HG02943 (cell line): ENCODE data around the gene C19orf47.
"Not testable (repeated sequence)": the region's sequence is repeated elsewhere in the genome, so short reads cannot be mapped to it uniquely, and the experiment has no call there.

Experiments used
- ATAC-seq: cut with Tn5 transposase; IDR thresholded peaks from one replicate; pipeline ENCODE4 v1.9.1; 2021; ENCODE audit warnings: mild to moderate bottlenecking, low read depth, moderate library complexity; ENCODE audit not compliant: unreplicated experiment

C19orf47 gene

GRCh38 chr19:40377876-40378385, 29.7 kb upstream of the C19orf47 start:
- no peak for ATAC-seq

- no peak for ATAC-seq
Observed at GRCh38 chr19:40376286-40376862, 28.2 kb upstream of the C19orf47 start.

GRCh38 chr19:40374084-40374483, 25.9 kb upstream of the C19orf47 start:
- ATAC-seq: no peak

- no peak for ATAC-seq
Observed at GRCh38 chr19:40371802-40372122, 23.6 kb upstream of the C19orf47 start.

DNA sequence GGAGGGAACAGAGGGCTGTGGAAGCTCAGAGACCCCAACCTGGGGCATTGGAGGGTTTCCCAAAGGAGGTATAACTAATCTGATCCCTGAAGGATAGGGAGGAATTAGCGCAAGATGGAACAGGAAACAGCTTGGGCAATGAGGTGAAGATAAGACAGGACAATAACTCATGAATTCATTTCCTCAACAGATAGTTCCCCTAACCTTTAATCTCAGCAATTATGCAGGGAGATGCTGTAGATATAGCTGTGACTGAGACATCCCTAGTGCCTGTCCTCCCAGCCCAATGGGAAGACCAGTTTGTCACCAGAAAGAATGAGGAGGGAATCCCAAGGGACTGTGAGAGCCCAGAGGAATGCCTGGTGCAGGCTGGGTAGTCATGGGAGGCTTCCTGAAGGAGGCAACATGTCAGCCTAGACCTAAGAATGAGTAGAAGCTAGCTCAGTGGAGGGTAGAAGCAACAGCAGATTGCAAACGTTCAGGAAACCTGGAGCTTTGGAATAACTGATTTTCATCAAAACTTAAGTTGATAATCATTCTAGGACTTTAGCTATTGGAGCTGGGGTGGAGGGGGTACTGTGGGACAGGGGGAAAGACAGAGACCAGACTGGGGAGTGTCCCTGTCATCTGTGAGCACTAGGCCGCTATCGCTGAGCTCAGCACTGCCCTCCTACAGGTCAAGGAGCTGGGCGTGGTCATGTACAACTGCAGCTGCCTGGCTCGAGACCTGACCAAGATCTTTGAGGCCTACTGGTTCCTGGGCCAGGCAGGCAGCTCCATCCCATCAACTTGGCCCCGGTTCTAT, 23.0 kb upstream of the C19orf47 start:
- no peak for ATAC-seq

GRCh38 chr19:40370253-40370652, 22.1 kb upstream of the C19orf47 start:
- not testable (repeated sequence) for ATAC-seq

DNA sequence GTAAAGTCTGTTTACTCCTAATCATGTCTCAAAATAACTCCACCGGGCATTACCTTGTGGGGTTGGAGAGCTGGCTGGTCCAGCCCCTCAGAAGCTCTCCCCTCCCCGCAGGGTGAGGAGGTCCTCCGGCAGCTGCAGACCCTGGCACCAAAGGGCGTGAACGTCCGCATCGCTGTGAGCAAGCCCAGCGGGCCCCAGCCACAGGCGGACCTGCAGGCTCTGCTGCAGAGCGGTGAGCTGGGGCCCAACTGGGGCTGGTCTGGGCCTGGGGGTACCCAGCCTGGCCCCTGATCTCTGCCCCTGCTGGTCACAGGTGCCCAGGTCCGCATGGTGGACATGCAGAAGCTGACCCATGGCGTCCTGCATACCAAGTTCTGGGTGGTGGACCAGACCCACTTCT, 21.6 kb upstream of the C19orf47 start:
- ATAC-seq: no peak

- ATAC-seq: no peak
Observed at GRCh38 chr19:40367577-40368434, 19.6 kb upstream of the C19orf47 start.

DNA sequence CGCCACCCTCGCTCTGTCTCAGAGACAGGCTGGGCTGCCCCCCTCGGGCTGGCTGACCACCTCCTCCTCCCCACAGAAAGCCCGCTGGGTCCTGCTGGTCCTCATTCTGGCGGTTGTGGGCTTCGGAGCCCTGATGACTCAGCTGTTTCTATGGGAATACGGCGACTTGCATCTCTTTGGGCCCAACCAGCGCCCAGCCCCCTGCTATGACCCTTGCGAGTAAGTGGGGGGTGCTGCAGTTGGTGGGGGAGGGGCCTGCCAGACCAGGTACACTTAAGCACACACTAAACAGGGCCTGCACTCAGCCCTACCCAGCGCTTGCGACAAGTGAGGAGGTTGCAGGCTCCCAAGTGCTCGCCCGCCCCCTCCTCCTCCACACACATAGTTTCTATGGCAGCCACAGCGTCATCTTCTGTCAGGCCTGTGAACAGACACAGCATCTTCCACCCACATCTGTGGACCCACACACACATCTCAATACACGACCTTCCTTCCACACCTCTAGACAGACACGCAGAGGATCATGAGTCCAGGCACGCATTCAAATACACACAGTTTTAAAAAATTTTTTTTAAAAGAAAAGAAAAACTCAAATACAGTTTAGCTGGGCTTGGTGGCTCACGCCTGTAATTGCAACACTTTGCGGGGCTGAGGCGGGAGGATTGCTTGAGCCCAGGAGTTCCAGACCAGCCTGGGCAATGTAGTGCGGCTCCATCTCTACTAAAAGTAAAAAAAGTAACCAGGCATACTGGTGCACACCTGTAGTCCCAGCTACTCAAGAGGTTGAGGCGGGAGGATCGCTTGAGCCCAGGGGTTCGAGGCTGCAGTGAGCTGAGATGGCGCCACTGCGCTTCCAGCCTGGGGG, 18.7 kb upstream of the C19orf47 start:
- no peak for ATAC-seq

DNA sequence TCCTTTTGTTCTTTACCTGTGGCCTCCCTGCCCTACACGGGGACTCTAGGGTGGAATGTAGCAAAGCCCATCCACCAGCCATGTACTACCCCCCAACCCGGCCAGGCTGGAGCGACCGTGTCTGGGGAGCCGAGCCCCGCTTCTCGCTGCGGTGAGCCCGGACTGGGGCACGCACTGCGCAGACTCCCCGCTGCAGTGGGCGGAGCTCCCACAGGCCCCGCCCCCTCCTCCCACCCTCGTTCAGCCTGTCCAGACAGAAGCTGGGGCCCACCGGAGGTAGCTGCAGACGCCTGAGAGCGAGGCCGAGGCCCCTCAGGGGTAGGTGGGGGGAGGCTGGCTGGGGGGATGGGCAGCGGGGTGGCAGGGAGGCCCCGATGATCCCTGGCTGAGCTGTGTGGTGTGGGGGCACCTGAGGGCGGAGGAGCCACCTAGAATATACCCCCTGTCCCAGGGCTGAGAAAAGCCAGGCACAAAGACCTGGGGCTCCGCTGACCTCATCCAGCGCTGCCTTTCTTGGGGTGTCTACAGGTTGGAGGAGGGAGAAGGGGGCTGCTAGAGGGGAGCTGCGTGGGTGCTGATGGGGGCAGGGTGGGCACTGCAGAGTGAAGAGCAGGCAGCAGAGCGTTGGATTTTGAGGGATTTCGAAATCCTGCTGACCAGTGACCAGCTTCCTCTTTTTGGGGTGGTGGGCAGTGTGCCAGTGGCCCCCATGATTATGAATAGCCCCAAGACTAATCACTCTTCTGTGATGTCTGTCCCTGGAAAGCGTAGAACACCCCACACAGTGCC, 17.6 kb upstream of the C19orf47 start:
- ATAC-seq: no peak

- no peak for ATAC-seq
Observed at GRCh38 chr19:40365010-40365409, 16.8 kb upstream of the C19orf47 start.

- no peak for ATAC-seq
Observed at GRCh38 chr19:40363069-40363468, 14.9 kb upstream of the C19orf47 start.

- no peak for ATAC-seq
Observed at GRCh38 chr19:40362160-40362559, 14.0 kb upstream of the C19orf47 start.

DNA sequence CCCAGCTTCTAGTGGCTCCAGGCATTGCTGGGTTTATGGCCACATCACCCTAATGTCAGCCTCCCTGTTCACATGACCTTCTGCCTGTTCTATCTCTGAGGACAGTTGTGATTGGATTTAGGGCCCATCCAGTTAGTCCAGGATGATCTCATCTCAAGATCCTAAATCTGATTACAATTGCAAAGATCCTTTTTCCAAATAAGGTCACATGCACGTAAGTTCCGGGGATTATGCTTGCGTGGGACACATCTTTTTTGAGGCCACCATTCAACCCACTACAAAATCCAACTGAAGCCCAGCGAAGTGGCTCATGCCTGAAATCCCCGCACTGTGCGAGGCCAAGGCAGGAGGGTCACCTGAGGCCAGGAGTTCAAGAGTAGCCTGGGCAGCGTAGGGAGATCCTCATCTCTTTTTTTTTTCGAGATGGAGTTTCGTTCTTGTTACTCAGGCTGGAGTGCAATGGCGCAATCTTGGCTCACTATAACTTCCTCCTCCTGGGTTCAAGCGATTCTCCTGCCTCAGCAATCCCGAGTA, 12.6 kb upstream of the C19orf47 start:
- no peak for ATAC-seq

DNA sequence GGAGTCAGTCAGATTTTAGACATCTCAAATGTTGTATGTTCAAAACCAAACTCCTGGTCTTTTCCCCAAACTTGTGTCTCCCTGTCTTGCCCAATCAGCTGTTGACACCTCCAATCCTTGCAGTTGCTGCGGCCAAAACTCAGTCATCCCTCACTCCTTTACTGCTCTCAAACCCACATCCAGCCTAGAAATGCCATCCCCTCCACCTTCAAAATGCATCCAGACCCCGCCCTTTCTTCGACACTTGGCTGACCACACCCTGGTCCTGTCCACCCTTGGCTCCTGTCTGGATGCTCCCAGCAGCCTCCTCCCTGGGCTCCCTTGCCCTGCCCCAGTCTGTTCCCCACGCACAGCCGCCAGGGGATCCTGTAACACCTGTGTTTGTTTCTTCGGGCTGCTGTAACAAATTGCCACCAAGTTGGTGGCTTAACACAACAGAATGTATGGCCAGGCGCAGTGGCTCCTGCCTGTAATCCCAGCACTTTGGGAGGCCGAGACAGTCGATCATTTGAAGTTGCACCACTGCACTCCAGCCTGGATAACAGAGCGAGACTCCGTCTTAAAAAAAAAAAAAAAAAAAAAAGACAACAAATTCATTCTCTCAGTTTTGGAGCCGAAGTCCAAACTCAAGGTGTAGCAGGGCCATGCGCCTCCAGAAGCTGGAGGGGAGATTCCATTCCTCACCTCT, 12.0 kb upstream of the C19orf47 start:
- no peak for ATAC-seq

- no peak for ATAC-seq
Observed at GRCh38 chr19:40358773-40359172, 10.6 kb upstream of the C19orf47 start.

DNA sequence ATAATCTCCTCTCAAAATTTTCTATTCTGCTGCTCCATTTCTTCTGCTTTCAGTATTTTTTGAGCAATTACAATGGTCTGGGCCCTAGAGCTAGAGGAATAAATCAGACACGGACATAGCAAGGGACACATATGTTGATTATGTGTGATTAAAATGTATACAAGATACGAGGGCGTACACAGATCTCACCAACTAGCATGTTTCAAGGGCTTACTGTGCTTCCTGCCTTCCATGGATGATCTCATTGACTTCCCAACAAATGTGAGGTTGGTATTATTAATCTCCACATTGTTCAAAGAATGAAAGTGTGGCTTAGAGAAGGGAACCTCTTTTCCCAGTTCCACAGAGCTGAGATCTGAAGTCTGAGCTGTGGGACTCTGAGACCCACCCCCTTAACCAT, 9.4 kb upstream of the C19orf47 start:
- ATAC-seq: no peak

DNA sequence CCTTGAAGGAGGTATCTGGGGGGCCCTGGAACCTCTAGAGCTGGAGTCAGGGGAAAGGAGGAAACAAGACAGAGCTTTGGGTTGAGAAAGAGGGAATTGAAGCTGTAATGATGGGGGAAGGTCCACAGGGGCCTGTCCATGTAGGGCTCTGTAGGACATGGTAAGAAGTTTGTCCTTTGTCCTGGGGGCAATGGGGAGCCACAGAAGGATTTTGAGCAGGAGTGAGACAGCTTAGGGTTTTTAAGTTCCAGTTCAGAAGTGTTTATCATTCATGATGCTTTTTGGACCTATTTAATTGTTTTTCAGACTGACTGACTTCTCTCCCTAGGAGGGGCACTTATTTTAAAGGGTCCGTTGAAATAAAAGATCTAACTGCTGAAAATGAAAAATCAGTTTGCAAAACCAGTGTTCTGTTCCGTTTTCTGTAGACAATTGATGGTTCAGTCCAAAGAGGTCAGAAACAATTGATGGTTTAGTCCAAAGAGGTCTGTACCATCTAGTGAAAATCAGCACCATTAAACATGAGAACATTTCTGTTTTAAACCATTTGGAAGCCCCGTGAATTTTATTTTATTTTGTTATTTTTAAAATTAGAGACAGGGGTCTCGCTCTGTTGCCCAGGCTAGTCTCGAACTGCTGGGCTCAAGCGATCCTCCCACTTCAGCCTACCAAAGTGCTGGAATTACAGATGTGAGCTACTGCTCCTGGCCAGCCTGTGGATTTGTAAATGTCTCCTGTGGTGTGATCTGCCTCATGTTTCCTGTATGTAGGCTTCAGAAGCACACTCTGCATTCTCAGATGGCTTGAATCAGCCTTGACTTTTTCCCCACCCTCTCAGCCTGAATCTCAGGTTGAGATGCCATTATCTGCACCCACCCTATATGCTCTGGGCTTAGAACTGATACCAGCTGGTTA, 8.7 kb upstream of the C19orf47 start:
- ATAC-seq: no peak
